Stimulated activated naive CD8-positive, alpha-beta T cell treated with anti-CD3 and anti-CD28 coated beads, Interleukin-15, amount 100 ng/mL, for 72 hours (primary cell): ENCODE results near the gene WDR7.
A peak's percentile ranks its signal among the peaks of the same experiment; 100 is the strongest.

Experiments
- ATAC-seq: fragments of 150-1000 bp; cut with Tn5 transposase; 2 replicates; pipeline ENCODE4 v1.10.0; 2021; ENCODE audit warnings: mild to moderate bottlenecking, moderate library complexity
- DNase-seq, 2 donors: peaks; one replicate each; pipeline ENCODE4 v3.0.0; 2021 to 2022
- H3K27ac Mint-ChIP-seq, 2 donors: one replicate each; pipeline ENCODE4 v1.8.0; 2022; ENCODE audit warnings: mild to moderate bottlenecking in 2 of 2, mixed read lengths in 2 of 2, moderate library complexity in 2 of 2
- H3K27me3 Mint-ChIP-seq: one replicate; pipeline ENCODE4 v1.8.0; 2022; ENCODE audit warnings: mixed read lengths
- H3K4me1 Mint-ChIP-seq: one replicate; pipeline ENCODE4 v1.8.0; 2022; ENCODE audit warnings: mild to moderate bottlenecking, mixed read lengths
- H3K4me3 Mint-ChIP-seq, 2 donors: one replicate each; pipeline ENCODE4 v1.8.0; 2022; ENCODE audit warnings: mild to moderate bottlenecking in 2 of 2, mixed read lengths in 2 of 2, moderate library complexity in 1 of 2
- H3K9me3 Mint-ChIP-seq, 2 donors: one replicate each; pipeline ENCODE4 v1.8.0; 2022; ENCODE audit warnings: mixed read lengths in 2 of 2

Gene WDR7

DNA sequence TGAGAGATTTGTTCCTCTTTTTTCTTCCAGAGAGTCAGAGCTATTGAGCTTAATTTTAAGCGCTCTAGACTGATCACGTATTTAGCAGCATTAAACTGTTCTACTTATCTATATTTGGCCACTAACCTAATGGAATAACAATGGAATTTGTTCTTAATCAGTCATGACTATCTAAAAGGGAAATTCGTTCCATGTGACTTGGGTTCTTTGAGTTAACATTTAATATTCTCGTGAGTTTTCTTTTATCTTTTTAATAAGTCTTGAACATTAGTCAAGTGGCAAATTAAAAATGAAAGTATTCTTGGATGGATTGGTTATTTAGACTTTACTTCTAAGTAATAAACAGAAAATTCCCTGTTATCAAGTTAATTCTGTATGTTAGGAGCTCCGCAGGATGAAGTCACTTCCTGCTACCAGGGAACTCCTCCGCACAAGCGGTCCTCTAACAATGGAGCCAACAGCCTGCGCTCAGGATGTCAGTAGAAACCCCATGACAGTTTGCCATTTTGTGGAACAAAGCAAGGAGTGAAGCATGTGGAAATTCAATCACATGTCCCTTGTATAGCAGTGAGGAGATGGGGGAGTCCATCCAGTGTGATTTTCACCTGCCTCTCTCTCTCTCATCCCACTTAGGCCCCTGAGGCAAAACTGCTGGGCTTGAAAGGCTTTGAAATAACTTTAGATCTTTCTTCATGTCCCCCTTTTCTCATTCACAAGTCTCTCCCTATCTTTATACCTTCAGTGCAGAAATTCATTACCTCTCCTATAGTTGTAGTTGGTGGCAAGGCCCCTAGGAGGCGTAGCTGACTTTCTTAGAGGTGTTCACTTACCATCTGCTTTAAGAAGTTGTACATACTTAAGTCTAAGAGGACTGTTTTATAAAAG, 138.1 kb downstream of the WDR7 start:
- no peaks in the 10 kb centered on the region for H3K27me3 Mint-ChIP-seq
- ATAC-seq (no peak), DNase-seq (peak; percentile 8 to 17)
- no peak overlapping the region for H3K27ac Mint-ChIP-seq
- no peak overlapping the region for H3K4me3 Mint-ChIP-seq
- H3K4me1 Mint-ChIP-seq: no peaks in the 10 kb centered on the region
- H3K9me3 Mint-ChIP-seq: no peaks in the 10 kb centered on the region

DNA sequence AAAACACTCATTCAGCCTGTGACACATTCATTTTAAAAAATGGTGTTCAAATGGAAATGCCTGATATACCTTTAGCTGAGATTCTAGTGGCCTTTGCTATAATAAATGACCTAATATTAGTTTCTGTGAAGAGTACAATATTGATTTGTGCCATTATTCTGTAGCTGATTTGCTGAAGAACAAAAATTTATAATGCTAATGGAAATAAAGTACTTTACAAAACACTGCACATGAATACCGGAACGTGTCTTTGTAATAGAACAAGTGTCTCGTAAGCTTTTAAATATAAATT, 138.7 kb downstream of the WDR7 start:
- no peak overlapping the region for H3K27ac Mint-ChIP-seq
- ATAC-seq (no peak), DNase-seq (no peak)
- no peaks in the 10 kb centered on the region for H3K27me3 Mint-ChIP-seq
- H3K4me3 Mint-ChIP-seq: no peak overlapping the region
- no peaks in the 10 kb centered on the region for H3K4me1 Mint-ChIP-seq
- no peaks in the 10 kb centered on the region for H3K9me3 Mint-ChIP-seq

DNA sequence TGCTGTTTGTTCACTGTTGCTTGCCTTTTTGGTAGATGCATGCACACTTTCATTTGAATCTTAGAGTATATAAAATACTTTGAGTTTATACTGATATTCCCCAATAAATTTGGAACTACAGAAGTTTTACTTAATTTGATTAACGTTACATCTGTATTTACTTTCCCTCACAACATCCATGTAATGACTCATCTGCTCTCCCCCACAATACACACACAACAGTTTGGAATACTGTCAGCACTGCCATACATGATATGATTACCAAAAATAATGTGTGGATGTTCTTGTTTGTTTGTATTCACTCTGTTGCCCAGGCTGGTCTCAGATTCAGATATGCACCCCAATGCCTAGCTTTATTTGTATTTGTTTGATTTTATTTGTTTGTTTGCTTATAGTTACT, 144.2 kb downstream of the WDR7 start:
- Mint-ChIP-seq H3K27me3 (no peaks in the 10 kb centered on the region), H3K4me1 (no peaks in the 10 kb centered on the region), H3K4me3 (no peak overlapping the region), H3K9me3 (no peaks in the 10 kb centered on the region), H3K27ac (no peak overlapping the region)
- DNase-seq (no peak), ATAC-seq (no peak)

DNA sequence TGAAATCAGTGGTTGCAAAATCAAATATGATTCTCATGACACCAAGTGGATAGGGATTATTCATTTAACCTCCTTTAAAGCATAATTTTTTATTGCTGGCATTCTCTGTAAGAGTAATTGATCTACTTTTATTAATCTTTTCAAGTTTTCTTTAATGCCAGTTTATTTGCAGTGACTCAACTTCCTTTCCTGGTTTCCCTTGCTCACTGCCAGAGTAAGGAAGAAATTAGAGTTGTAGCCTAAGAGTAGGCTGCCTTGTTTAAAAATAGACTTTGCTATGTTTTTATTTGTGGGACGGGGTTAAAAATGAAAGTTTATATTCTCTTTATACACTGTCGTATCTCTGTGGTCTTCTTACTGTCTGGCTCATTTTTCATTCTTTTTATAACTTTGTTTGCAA, 148.6 kb downstream of the WDR7 start:
- no peak overlapping the region for H3K4me3 Mint-ChIP-seq
- peaks cover 0 to 4% of the 10 kb centered on the region in 2 donors for H3K9me3 Mint-ChIP-seq
- no peaks in the 10 kb centered on the region for H3K4me1 Mint-ChIP-seq
- DNase-seq: no peak
- no peak for ATAC-seq
- H3K27ac Mint-ChIP-seq: no peak overlapping the region
- H3K27me3 Mint-ChIP-seq: no peaks in the 10 kb centered on the region

DNA sequence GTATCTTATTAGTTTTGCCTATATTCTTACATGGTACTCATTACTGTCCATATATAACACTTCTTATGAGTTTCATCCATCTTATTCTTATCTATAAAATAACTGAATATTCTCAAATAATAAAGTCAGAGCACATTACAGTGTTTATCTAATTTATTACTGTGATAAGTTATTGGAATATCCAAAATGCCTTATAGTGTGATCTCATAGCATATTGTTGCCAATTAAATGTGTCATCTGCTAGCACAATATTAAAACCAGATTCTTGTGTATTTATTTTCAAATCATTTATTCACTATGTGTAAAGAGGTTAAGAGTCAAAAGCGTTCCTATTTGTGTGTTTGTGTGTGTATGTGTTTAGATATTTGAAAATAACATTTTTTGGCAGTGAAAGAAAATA, 151.9 kb downstream of the WDR7 start:
- Mint-ChIP-seq H3K27me3 (no peaks in the 10 kb centered on the region), H3K4me1 (no peaks in the 10 kb centered on the region), H3K4me3 (no peak overlapping the region), H3K27ac (no peak overlapping the region), H3K9me3 (peaks cover 0 to 4% of the 10 kb centered on the region in 2 donors)
- DNase-seq: no peak
- ATAC-seq: no peak

DNA sequence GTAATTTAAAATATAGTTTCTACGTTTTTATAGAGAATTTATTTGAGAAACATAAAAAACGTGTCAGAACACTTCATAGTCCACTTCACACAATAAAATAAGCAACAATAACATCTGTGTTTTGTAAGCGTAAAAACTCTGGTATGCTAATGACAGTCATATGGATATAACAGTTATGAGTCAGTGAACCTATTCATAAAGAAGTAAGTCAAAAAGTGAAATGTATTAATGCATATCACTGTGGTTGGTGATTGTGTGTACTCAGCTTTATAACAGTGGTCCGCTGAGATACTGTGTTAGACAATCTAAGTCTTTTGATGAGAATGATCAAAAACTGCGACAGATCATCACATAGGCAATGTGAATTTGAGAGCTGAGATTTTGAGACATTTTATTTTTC, 153.2 kb downstream of the WDR7 start:
- ATAC-seq (peak; percentile 64), DNase-seq (no peak)
- no peaks in the 10 kb centered on the region for H3K27me3 Mint-ChIP-seq
- no peak overlapping the region for H3K27ac Mint-ChIP-seq
- H3K9me3 Mint-ChIP-seq: peaks cover 0 to 4% of the 10 kb centered on the region in 2 donors
- no peak overlapping the region for H3K4me3 Mint-ChIP-seq
- H3K4me1 Mint-ChIP-seq: no peaks in the 10 kb centered on the region

DNA sequence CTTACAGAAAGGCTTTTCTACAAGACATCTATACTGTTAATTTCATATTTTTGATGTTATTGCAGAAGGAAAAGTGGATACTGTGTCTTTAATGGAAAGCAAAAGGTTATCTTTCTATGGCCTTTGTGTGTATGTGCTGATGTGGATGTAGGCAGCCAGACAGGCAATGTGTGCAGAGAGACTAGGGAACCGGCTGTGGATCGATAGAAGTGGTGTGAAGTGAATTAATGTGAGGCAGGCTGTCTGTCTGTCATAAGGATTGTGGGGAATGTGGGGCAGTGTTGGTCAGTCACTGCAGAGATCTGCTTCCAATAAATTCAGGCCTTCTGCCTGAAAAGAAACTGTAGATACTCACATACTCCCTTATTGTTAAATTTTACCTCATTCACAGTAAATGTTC, 156.7 kb downstream of the WDR7 start:
- no peaks in the 10 kb centered on the region for H3K9me3 Mint-ChIP-seq
- H3K4me1 Mint-ChIP-seq: no peaks in the 10 kb centered on the region
- H3K27ac Mint-ChIP-seq: no peak overlapping the region
- no peak for ATAC-seq
- no peaks in the 10 kb centered on the region for H3K27me3 Mint-ChIP-seq
- DNase-seq: no peak
- no peak overlapping the region for H3K4me3 Mint-ChIP-seq

DNA sequence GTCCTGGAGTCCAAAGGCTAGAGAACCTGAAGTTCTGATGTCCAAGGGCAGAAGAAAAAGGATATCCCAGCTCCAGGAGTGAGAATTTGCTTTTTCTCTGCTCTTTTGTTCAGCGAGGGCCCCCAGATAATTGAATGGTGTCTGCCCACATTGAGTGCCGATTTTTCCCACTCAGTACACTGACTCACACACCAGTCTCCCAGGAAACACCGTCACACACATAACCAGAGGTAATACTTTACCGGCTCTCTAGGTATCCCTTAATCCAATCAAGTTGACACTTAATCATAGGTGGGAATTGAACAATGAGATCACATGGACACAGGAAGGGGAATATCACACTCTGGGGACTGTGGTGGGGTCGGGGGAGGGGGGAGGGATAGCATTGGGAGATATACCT, 161.5 kb downstream of the WDR7 start:
- Mint-ChIP-seq H3K27ac (no peak overlapping the region), H3K27me3 (no peaks in the 10 kb centered on the region), H3K4me3 (no peak overlapping the region), H3K9me3 (no peaks in the 10 kb centered on the region), H3K4me1 (no peaks in the 10 kb centered on the region)
- ATAC-seq (no peak), DNase-seq (no peak)

DNA sequence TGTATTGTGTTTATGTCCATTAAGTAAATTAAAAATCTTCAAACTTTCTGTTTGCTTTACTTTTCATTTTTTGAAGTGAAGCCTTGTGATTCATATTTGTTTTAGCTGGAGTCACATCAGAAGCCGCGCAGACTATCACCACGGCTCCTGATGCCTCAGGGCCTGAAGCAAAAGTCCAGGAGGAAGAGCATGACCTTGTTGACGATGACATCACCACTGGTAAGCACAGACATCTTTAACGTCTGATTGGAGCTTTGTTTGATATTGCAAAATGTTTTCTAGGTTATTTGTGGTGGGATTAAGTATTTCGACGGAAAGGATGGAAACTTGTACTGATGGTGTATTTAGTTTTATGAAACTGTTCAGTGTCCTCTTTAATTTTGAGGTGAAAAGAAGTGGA, 164.8 kb downstream of the WDR7 start:
- no peak overlapping the region for H3K27ac Mint-ChIP-seq
- H3K27me3 Mint-ChIP-seq: no peaks in the 10 kb centered on the region
- ATAC-seq (no peak), DNase-seq (no peak)
- no peak overlapping the region for H3K4me3 Mint-ChIP-seq
- H3K9me3 Mint-ChIP-seq: no peaks in the 10 kb centered on the region
- H3K4me1 Mint-ChIP-seq: no peaks in the 10 kb centered on the region

DNA sequence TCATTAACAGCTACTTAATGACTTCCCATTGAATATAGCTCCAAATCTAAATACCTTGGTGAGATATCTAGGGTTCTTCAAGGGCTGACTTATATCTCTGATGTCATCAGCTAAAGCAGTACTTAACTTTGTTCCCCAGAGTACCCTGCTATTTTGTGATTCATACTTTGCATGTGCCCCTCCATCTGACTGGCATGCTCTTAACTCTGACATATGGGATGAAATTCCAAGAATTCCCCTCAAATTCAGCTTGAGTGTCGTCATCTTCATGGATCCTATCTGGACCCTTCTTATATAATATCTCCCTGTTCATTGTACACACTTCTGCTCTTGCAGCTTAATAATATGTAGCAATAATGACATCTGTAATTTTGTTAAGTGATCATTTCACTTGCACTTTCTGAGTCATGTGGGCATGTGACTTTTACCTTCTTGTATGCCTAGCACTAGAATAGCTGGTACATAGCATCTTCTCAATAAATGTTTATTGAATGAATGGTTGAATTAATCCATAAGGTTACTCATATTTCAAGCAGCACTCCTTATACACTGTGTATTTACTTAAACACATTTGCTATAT, 172.9 kb downstream of the WDR7 start:
- DNase-seq: no peak
- H3K4me1 Mint-ChIP-seq: peaks cover 15% of the 10 kb centered on the region
- no peak overlapping the region for H3K4me3 Mint-ChIP-seq
- H3K27ac Mint-ChIP-seq: no peak overlapping the region
- ATAC-seq: no peak
- H3K9me3 Mint-ChIP-seq: peaks cover 7 to 9% of the 10 kb centered on the region in 2 donors
- no peaks in the 10 kb centered on the region for H3K27me3 Mint-ChIP-seq

DNA sequence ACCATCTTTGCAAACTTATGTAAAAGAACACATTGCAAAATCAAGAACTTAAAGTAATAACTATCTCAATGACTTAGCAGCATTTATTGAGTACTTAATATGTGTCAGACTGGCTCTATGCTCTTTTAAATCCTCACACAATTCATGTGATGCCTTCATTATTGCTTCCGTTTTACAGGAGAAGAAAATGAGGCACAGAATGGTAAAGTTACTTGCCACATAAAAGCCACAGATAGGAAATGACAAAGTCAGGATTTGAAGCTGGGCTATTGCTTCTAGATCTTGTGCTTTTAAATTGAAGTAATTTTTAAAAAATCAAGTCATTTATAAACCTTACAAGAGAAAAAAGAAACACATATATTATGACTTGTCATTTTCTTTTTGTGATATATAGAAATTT, 174.2 kb downstream of the WDR7 start:
- Mint-ChIP-seq H3K27me3 (no peaks in the 10 kb centered on the region), H3K9me3 (peaks cover 7 to 9% of the 10 kb centered on the region in 2 donors), H3K27ac (no peak overlapping the region), H3K4me1 (peaks cover 15% of the 10 kb centered on the region), H3K4me3 (no peak overlapping the region)
- DNase-seq (no peak), ATAC-seq (no peak)

DNA sequence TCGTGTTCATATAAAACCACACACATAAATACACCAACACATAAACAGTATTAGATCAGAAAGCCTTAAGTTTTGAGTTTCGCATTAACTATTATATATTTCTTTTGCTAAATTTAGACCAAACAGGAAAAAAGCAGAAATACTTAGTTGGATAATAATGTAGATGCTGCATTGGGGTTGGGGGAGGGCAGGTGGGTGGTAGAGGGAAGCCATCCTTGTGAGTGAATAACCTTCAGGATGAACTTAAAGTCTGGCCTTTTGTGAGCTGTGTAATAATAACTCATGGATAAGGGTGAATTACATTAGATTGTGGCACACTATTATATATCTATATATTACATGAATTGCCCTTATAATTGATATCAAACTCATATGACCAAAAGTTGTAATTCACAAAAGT, 174.7 kb downstream of the WDR7 start:
- no peak overlapping the region for H3K27ac Mint-ChIP-seq
- no peak for DNase-seq
- peaks cover 15% of the 10 kb centered on the region for H3K4me1 Mint-ChIP-seq
- peaks cover 7 to 9% of the 10 kb centered on the region in 2 donors for H3K9me3 Mint-ChIP-seq
- no peak overlapping the region for H3K4me3 Mint-ChIP-seq
- no peak for ATAC-seq
- H3K27me3 Mint-ChIP-seq: no peaks in the 10 kb centered on the region

DNA sequence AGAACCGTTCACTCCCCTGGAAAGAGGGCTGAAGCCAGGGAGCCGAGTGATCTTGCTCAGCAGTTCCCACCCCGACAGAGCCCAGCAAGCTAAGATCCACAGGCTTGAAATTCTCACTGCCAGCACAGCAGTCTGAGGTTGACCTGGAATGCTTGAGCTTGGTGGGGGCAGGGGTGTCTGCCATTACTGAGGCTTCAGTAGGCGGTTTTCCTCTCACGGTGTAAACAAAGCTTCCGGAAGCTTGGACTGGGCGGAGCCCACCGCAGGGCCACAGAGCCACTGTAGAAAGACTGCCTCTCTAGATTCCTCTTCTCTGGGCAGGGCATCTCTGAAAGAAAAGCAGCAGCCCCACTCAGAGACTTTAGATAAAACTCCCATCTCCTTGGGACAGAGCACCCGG, 180.8 kb downstream of the WDR7 start:
- Mint-ChIP-seq H3K9me3 (peaks cover 3 to 4% of the 10 kb centered on the region in 2 donors), H3K4me1 (no peaks in the 10 kb centered on the region), H3K27ac (no peak overlapping the region), H3K4me3 (no peak overlapping the region), H3K27me3 (no peaks in the 10 kb centered on the region)
- DNase-seq: no peak
- no peak for ATAC-seq

DNA sequence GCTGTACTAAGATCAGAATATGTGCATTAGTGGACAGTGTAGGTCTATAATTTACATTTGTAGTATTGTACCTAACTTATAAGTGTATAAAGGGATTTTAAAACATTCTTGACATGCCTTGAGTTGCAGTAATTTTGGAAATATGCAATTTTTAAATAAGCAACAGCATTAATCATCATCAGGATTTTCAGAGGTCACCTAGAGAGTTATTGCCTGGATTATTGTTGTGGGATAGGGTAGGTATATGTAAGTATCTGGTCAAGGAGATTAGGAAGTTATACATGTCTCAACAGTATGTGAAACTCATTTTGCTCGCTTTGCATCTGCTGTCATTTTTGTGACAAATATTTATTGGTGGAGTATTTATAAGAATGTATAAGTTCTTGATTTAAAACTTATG, 184.2 kb downstream of the WDR7 start:
- Mint-ChIP-seq H3K9me3 (no peaks in the 10 kb centered on the region), H3K27me3 (no peaks in the 10 kb centered on the region), H3K4me1 (no peaks in the 10 kb centered on the region), H3K4me3 (no peak overlapping the region), H3K27ac (no peak overlapping the region)
- ATAC-seq (no peak), DNase-seq (no peak)

DNA sequence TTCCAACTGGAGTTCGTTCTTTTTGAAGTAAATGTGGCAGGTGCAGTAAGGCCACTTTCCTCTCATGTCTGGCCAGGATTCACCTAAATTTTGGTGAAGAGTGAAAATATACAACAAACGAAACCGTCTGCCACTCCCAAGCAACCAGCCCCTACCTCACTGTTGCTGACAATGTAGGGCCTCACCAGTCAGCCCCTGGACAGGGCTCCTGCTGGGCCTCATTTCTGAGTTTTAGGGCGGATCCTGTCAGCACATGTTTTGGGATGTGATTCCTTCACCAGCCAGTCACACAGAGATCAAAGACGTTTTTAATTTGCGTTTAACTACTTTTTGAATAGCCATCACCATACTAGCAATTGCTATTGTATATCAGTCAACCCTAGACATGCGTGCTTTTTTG, 185.0 kb downstream of the WDR7 start:
- Mint-ChIP-seq H3K4me3 (no peak overlapping the region), H3K27me3 (no peaks in the 10 kb centered on the region), H3K27ac (no peak overlapping the region), H3K9me3 (no peaks in the 10 kb centered on the region), H3K4me1 (no peaks in the 10 kb centered on the region)
- ATAC-seq (no peak), DNase-seq (no peak)

DNA sequence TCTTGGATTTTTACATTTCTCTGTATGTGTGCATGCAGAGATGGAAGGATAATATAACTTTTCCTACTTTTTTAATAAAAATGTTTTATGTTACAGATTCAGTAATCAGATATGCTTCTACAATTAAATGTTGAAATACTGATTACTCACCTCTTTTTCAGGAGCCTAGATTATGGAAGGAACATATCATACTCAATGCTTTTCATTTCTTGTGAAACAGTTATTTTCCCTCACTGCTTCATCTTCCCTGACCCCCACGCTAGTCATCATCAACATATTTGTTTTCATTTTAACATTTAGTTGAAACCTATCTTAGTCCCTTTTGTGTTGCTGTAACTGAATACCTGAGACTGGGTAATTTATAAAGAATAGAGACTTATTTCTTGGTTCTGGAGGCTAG, 190.7 kb downstream of the WDR7 start:
- ATAC-seq (no peak), DNase-seq (no peak)
- Mint-ChIP-seq H3K4me1 (no peaks in the 10 kb centered on the region), H3K27me3 (no peaks in the 10 kb centered on the region), H3K27ac (no peak overlapping the region), H3K9me3 (no peaks in the 10 kb centered on the region), H3K4me3 (no peak overlapping the region)

DNA sequence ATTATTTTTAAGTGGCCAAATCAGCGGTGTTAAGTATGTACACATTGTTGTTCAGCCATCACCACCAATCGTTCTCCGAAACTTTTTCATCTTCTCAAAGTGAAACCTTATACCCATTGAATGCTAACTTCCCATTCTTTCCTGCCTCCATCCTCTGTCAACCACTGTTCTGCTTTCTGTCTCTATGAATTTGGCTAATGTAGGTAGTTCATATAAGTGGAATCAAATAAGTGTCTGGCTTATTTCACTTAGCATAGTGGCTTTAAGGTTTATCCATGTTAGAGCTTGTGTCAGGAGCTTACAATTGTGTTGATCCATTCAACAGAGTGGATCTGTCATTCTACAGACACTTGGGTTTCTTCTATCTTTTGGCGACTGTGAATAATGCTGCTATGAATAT, 192.1 kb downstream of the WDR7 start:
- no peak for DNase-seq
- H3K27me3 Mint-ChIP-seq: no peaks in the 10 kb centered on the region
- no peak overlapping the region for H3K4me3 Mint-ChIP-seq
- H3K9me3 Mint-ChIP-seq: no peaks in the 10 kb centered on the region
- no peak for ATAC-seq
- H3K27ac Mint-ChIP-seq: no peak overlapping the region
- H3K4me1 Mint-ChIP-seq: no peaks in the 10 kb centered on the region
